ENCODE measurements around the gene YIPF5.

- TF ChIP-seq EZH2 (IDR thresholded peaks at IDR 0.05; ENCODE audit: low read length, unreplicated experiment) (no peak), CTCF (conservative IDR thresholded peaks at IDR 0.05; ENCODE audit: low read depth, low read length) (no peak), EZH2phosphoT487 (IDR thresholded peaks at IDR 0.05; ENCODE audit: borderline replicate concordance, low read length) (no peak)
These were observed 2.5 kb downstream of the YIPF5 start for GRCh38 chr5:144167998-144168397.

All from PC-3 (cell line).